ENCODE measurements around the gene ITGA4.
A peak's percentile ranks its signal among the peaks of the same experiment; 100 is the strongest.
"Not testable (repeated sequence)": the region's sequence is repeated elsewhere in the genome, so short reads cannot be mapped to it uniquely, and the experiment has no call there.

The ITGA4 gene
- 67.5 to 375 (median 203) reads per million in 17 experiments for total RNA-seq

DNA sequence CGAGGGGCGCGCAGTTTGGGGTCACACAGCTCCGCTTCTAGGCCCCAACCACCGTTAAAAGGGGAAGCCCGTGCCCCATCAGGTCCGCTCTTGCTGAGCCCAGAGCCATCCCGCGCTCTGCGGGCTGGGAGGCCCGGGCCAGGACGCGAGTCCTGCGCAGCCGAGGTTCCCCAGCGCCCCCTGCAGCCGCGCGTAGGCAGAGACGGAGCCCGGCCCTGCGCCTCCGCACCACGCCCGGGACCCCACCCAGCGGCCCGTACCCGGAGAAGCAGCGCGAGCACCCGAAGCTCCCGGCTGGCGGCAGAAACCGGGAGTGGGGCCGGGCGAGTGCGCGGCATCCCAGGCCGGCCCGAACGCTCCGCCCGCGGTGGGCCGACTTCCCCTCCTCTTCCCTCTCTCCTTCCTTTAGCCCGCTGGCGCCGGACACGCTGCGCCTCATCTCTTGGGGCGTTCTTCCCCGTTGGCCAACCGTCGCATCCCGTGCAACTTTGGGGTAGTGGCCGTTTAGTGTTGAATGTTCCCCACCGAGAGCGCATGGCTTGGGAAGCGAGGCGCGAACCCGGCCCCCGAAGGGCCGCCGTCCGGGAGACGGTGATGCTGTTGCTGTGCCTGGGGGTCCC is at the start of gene ITGA4:
TSS of gene ITGA4 (plus strand) at position 266 of the 620 bp plus-strand sequence. CDS start at position 535, 269 bp downstream.
- peak; percentile 84 to 95 (median 91) for DNase-seq

DNA sequence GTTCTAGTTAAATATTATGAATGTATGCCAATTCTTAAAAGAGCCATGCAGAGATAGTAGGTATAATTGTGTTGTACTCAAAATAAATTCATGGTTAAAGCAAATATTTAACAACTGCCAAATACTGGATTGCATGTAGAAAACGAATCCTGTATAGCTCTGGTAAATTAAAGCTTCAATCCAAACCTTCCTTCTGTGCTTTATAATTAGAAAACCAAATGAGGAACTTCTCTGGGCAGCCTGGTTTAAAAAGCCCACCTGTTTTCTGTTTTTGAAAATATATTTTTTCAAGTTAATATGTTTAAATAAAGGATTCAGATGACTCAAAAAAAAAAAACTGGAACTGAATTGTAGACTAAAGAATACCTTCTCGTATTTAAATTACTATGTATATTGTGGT is 48.3 kb upstream of the ITGA4 start:
- no peak for DNase-seq

DNA sequence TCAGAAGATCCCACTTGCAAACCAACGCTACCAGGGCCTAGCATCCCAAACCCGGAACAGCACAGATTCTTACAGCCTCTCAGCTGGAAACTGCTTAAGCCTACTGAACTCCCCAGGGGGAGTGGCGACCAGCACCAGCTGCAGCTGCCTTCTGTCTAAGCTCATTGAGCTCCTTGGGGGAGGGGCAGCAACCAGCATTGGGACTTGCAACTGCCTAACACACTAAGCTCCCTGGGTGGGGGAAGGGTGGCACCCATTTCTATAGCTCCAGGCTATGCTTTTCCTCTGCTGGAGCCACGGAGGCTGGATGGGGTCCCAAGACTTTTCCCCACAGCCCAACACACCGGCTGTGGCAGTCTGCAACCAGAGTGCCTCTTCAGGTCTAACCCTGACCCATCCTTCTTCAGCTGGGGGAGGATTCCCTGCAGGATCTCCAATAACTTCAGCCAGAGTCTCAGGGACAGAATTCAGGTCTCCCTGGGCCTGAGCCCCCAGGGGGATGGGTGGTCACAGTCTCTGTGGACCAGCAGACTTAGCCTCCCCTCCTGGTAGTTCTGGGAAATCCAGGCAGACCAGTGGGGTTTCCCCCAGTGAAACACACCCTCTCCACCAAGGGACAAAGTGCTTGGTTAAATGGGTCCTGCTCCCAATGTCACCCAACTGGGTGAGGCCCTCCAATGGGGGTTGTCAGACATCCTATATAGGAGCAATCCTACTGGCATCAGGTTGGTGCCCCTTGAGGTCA is 45.9 kb upstream of the ITGA4 start:
- no peak for DNase-seq

DNA sequence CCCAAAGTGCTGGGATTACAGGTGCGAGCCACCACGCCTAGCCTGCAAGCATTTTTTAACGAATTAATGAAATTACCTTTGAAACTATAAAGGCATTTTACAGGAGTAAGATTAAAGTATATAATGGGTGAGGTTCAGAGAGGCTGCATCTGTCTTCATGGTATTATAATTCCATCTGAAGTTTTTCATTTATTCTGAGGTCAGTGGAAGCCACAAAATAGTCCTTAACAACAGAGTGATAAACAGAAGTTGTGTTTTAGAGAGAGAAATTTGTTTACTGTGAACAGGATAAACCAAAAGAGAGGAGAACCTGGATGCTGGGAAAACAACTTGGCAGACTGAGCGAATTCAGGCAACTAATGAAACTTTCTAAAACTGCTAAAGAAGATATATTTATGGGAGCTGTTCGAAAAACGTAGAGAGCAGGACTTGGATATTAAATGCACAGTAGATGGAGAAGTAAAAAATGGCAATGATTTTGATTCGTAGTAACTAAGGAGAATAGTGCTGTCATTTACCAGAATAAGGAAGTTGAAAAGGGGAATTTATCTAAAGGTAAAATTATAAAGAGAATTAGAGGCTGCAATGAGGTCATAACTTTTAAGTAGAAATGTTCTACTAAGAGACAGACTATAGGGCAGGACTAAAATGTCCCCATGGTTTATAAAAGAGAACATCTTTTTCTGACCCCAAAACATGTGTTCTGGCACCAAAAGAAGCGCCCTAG is 37.9 kb upstream of the ITGA4 start:
- peak in 2 of 4 experiments; percentile 71 to 75 for DNase-seq

DNA sequence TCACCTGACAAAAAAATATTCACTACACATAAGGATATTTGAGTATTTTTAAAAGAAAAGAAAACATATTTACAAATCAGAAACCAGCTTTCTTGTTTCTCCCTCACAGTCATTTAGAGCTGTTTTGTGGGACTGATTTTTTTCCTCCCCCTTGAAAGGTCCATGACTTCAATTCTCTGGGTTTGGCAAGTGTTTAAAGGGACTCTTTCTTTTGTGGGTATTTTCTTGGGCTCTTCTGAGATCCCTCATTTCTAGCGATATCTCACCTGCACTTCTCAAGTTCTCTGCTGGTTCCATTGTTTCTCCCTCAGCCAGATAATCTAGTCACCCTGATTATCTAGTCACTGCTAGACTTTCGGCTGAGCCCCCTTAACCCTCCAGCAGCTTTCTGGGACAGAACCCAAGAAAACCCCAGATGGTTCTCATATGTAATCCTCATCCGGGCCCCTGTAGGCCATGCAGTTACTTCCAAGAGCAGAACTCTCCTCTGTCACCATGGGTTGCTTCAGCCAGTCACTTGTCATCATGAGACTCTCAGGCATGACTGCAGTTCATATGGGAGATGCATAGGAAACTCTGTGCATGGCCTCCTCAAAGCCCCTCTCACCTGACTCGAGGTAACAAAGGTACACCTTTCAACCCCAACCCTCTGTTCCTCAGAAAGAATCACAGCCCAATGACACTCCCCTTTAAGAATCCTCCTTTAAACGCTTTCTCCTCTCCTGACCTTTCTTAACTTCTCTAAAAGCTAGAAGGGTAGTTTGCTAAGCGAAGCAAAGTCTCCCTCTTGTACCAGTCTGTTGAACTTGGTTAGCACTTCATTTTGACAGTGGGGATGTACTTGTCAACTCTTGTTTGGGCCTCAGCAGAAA is 36.7 kb upstream of the ITGA4 start:
- peak in 3 of 4 experiments; percentile 34 to 44 (median 34) for DNase-seq

DNA sequence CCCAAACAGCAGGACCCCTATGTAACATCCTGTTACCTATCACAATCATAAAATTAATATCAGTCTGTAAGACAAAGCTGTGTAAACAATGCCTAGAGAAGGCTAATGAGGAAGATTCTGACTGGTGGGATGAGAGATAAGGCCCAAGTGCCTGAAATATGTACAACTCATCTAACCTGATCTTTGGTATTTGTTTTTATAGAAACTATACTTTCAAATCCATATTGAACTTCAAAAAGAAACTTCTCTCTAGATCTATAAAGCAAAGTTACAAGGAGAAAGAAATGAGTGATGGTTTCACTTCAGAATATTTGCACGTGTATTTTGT is 36.1 kb upstream of the ITGA4 start:
- DNase-seq, result no peak

DNA sequence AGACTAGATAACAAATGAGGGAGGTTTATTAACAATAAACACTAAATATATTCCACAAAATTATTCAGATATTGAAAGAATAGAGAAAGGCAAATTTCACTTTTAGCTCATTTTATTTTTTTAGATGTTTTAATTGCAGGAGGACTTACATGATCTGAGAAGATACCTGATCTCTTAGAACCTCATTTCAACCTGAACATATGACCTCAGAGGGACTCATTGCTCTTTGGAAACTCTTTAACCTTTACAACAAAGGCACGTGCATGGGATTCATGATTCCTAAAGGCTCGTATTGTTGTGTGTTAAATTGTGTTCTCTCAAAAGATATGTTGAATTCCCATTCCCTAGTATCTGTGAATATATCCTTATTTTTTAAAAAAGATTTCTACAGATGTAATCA is 35.7 kb upstream of the ITGA4 start:
- no peak for DNase-seq

DNA sequence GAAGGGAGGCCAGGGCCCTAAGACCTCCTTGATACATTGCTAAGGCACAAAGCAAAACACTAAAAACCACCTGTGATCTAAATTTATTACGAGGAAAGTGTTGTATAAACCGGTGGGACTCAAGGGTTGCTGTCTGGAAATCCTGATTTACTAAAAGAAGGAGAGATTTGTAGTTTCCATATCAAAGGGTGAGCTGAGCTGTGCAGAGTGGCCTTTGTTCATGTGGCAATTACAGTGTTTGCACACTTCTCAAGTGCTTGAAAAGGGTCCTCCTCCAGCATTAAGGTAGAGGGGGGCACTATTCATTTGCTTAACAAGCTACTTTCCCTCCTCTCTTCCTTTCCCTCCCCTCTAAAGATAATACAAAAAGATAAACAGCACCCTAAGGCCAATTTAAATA is 30.5 kb upstream of the ITGA4 start:
- DNase-seq, result no peak

DNA sequence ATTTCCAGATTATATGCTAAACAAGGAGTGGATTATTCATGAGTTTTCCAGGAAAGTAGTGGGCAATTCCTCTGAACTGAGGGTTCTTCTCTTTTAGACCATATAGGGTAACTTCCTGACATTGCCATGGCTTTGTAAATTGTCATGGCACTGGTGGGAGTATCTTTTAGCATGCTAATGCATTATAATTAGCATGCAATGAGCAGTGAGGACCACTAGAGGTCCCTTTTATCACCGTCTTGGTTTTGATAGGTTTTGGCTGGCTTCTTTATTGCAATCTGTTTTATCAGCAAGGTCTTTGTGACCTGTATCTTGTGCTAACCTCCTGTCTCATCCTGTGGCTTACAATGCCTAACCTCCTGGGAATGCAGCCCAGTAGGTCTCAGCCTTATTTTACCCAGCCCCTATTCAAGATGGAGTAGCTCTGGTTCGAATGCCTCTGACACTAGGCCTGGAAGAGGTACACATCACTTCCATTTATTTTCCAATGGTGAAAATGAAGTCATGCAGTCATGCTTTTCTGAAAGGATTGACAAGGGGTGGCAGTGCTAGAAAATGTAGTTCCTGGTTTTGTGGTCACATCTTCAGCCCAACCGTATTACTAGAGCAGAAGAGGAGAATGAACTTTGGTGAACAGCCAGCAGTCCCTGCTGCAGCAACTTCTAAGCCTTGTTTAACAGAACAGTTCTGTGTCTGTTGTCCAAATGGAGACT is 26.6 kb upstream of the ITGA4 start:
- DNase-seq, result peak; percentile 59 to 78 (median 69)

DNA sequence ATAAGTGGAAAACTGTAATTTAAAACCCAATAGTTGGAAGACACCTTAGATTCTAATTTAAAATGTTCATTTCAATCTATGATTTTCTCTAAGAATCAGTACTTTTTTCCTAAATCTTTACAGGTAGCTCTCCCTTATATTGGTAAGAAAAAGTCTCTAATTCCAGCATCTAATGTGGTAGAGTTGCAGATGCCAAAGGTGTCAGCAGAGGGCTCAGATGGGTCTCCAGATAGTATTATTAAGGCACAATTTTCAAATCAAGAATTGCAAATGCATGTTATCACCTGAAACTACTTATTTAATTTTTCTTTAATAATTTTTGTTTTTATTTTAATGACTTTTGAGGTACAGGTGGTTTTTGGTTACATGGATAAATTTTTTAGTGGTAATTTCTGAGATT is 25.5 kb upstream of the ITGA4 start:
- no peak for DNase-seq

DNA sequence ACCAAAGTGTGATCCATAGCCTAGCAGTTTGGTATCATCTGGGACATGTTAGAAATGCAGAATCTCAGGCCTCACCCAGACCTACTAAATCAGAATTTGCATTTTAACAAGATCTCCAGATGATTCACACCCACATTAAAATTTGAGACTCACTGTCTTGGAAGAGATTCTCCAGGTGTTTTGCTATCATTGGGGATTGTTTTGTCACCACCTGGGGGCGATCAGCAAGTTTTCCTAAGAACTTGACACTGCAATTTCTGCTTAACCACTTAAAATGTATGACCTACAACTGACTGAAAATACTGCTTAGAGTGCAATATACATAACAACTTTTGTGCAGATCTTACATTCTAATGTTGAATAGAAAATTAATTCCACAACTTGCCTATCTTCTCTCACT is 18.9 kb upstream of the ITGA4 start:
- no peak for DNase-seq

DNA sequence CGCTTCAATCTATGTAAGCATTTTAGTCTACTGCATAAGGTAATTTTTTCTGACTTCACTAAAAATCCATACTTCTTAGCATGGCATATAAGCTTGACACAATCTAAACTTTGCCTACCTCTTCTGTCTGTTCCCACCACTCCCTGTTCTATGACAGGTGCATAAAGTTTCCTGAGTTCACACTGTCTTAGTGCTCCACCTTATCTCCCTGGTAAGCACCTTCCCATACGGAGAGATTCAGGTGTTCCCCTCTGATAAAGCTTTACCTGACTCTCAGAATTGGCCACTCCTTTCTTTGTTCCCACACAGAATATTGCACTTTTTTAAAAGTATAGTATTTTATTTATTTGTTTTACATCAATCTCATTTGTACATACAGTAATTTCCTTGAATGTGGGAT is 16.8 kb upstream of the ITGA4 start:
- DNase-seq, result no peak

DNA sequence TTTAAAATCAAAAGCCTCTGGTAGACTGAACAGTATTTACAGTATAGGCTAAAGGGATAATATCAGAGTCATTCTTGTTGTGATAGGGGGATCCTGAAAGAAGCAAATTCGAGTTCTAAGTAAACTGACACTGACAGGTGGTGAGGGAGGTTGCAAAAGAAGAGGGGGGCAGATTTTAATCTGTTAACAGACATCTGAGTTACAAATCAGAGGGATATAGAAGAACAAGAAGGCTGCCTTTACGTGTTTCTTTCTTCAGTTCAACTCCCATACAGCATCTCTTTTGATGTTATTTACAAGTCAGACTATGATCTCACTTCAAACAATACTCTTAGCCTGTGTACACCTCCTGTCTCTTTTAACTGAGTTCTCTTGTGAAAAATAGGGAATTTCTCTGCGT is 16.3 kb upstream of the ITGA4 start:
- DNase-seq, result no peak

DNA sequence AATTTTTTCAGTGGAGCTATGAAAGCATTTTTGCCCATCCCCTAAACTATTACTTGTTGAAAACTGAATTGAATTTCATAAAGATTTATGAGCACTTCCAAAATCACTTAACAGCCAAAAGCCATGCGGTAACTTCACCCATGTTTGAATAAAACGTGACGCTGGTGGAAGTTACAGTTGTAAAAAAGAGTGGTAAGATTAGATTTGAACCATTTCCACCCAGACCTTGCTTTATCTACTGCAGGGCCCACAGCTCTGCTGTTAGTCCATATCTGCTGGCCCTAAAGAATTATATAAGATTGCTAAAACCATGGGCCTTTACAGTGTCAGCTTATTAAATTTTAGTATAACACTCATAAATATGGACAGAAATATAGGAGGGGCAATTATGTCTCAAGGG is 15.5 kb upstream of the ITGA4 start:
- DNase-seq, result no peak

DNA sequence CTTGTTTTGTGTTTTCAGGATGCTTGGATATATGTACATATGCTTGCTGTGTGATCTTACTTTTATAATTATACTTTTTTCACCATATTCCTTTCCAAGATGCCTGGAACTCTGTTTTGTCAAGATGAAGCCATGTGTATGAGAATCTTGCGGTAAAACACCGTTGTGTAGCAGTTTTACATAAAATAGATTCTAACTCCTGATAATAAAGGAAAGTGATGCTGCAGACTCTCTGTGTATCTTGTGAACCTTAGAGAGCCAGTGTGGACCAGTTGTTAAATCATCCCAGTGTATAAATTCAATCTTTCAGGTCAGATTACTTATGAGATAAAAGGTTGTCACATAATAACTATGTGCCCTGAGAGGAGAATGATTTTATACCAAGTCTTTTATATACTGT is 12.5 kb upstream of the ITGA4 start:
- no peak for DNase-seq

DNA sequence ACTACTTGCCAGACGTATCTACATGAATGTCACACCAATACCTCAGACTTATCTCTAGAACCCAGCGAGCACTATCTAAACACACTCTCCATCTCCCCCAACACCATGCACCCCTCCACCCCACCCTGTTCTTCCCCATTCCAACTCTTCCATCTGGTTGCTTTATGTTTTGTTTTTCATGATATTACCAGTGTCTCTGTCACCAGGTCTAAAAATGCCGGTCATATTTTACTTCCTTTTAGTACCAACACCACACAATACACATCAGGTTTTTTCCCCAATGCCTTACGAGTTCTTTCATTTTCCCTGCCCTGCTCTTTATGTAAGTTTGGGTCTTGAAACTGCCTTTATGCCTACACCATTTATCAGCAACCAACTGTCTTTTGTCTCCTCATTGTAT is 10.2 kb upstream of the ITGA4 start:
- no peak for DNase-seq

DNA sequence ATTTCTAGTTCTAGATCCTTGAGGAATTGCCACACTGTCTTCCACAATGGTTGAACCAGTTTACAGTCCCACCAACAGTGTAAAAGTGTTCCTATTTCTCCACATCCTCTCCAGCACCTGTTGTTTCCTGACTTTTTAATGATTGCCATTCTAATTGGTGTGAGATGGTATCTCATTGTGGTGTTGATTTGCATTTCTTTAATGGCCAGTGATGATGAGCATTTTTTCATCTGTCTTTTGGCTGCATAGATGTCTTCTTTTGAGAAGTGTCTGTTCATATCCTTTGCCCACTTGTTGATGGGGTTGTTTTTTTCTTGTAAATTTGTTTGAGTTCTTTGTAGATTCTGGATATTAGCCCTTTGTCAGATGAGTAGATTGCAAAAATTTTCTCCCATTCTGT is 7.9 kb upstream of the ITGA4 start:
- not testable (repeated sequence) for DNase-seq

DNA sequence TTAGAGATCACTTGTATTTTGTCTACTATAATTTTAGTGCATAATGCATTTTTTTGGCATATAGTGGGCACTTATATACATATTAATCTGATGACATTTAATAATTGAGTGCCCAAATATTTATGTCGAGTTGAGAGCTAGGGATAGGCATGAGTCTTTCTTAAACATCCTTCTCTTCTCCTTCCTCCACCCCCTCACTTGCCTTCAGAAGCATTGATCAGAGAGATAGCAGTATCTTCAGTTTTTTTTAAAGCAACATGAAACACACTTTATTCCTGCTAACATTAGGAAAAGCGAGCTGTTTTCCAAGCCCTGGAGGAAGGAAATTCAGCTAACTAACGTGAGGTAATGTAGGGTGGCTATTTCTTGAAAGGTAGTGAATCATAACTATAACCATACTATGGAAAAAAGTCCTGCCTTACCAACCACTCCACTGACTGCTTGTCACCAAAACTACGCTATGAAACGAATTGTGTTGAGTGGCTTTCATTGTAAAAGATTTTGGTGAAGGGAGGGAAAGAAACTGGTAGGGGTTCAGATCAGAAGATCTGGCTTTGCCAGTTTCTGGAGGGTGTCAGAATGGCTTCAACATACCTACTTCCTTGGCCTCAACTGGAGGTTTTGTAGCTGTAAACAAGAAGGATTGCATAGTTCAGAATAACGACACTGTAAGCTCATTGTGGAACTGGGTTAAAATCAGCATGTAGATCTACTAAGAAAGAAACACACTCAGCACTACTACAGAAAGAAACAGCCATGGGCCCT is 2.3 kb upstream of the ITGA4 start:
- DNase-seq, result no peak

DNA sequence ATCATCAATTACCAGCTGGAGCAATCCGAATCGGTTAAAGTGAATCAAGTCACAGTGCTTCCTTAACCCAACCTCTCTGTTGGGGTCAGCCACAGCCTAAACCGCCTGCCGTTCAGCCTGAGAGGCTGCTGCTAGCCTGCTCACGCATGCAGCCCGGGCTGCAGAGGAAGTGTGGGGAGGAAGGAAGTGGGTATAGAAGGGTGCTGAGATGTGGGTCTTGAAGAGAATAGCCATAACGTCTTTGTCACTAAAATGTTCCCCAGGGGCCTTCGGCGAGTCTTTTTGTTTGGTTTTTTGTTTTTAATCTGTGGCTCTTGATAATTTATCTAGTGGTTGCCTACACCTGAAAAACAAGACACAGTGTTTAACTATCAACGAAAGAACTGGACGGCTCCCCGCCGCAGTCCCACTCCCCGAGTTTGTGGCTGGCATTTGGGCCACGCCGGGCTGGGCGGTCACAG is 496 bp upstream of the ITGA4 start:
- DNase-seq, result peak; percentile 80 to 91 (median 90)

DNA sequence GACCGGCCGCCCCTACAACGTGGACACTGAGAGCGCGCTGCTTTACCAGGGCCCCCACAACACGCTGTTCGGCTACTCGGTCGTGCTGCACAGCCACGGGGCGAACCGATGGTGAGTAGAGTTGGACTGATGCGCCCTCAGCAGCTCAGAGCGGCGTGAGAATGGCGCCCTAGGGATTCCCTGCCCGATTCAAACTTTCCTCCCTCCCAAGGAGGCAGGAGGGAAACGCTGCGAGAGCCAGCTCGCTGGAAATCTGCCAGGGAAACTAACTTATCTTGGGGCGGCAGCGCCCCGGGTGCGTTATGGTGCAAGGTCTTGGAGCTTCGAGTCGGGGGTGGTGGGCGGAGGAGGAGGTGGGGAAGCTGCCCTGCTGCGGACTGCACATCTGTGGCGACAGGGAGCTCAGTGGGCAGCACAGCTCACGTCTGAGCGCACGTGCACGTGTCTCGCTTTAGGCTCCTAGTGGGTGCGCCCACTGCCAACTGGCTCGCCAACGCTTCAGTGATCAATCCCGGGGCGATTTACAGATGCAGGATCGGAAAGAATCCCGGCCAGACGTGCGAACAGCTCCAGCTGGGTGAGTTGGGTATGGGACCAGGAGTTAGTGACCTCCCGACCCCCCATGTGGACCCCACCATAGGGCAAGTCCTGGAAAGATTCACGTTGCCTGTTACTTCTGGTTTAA is 697 bp downstream of the ITGA4 start:
- DNase-seq, result peak; percentile 58 to 77 (median 74)

DNA sequence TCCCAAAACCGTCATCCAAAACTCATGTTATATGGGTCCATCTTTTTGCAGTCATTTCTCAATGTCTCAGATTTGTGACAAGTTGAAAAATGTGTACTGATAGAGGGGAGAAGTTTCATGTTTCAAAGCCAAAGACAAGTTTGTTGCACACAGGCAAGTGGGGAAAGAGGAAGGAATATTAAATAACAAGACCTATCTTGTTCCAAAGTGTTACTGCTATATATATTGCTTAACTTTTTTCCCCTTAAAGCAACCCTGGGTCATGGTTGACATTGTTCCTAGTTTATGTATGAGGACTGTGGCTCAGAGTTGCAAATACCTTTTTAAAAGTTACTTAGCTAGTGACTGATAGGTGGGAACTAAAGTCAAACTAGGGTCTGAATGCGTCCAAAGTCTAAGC is 1.7 kb downstream of the ITGA4 start:
- DNase-seq, result peak in 2 of 4 experiments; percentile 27 to 49

Measured in suppressor macrophage (primary cell).